ENCODE measurements around the gene SMYD2.

Gene SMYD2

GRCh38 chr1:214328770-214329469 lies 48.0 kb downstream of the SMYD2 start:
- no peak overlapping the region for H3K4me3 ChIP-seq (ENCODE audit: low read depth, low read length)
- TF ChIP-seq CTCF (IDR thresholded peaks at IDR 0.05; ENCODE audit: low read depth, low read length) = peak; percentile 91
- in situ Hi-C loops (cut with HindIII; ENCODE audit: low sequenced_read_pairs) = no loop called here
- peak; percentile 80 for DNase-seq (ENCODE audit: low read depth, low spot score)

DNA sequence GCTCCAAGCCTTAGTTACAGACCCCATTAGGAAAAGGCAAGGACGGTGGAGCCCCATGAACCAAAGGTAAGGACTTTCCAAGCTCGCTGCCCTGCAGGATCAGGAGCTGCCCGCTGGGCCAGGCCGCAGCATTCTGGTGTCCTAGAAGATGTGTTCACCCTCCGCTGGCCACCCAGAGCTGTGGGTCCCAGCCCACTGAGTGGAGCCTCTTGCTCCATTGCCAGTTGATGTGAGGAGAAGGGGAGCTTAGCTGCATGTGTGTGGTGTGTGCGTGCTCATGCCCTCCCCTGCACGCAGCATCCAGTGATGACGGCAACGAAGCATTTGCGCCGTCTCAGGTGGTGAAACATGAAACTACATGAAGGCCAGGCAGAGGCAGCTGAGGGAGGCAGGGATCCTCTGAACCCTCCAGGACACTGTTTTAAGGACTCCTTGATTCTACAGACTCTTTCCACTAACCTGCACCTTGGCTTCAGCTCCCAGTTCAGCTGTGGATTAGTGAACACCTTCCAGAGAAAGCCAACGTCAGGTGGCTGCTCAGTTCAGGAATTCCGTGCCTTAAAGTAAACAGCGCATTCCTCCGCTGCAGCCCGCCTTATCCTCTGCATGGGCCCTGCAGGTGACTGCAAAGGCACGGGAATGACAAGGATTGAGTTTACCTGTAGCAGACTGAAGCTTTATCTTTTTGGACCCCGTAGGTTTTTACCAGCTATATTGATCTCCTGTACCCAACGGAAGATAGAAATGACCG lies 48.7 kb downstream of the SMYD2 start:
- no peak for DNase-seq (ENCODE audit: low read depth, low spot score)
- in situ Hi-C loops (cut with HindIII; ENCODE audit: low sequenced_read_pairs) = no loop called here
- TF ChIP-seq CTCF (IDR thresholded peaks at IDR 0.05; ENCODE audit: low read depth, low read length) = no peak
- no peak overlapping the region for H3K4me3 ChIP-seq (ENCODE audit: low read depth, low read length)

DNA sequence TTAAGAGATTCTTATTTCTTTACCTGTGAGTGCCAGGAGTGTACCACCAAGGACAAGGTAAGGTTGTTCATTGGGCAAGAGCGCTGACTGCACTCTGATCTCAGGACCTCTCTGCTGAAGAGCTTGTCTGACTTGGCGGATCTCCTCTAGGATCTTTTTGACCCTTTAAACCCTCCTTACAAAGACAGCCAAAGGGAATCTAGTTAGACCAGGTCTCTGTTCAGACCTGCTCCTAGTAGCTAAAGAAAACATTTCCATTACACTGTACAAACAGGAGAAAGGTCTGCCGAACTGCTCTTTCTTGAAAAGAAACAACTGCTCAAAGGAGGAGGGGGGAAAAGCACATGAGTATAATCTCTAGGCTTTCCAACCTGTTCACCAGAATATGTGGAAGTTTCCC lies 49.3 kb downstream of the SMYD2 start:
- in situ Hi-C loops (cut with HindIII; ENCODE audit: low sequenced_read_pairs) = no loop called here
- no peak for DNase-seq (ENCODE audit: low read depth, low spot score)
- no peak for TF ChIP-seq CTCF (IDR thresholded peaks at IDR 0.05; ENCODE audit: low read depth, low read length)
- H3K4me3 ChIP-seq (ENCODE audit: low read depth, low read length) = no peak overlapping the region

DNA sequence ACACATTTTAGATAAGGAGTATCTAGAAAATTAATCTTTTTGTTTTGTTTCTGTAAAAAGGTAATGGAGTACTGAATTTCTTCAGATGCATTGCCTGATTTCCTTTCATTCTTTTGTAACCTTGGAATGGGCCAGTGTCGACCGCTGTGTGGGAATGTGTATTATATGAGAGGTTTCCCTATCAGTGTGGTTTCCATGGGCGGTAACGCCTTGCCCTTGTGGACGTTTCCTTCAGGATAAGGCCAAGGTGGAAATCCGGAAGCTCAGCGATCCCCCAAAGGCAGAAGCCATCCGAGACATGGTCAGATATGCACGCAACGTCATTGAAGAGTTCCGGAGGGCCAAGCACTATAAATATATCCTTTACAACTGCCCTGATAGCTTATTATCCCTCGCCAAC lies 49.8 kb downstream of the SMYD2 start:
- DNase-seq (ENCODE audit: low read depth, low spot score) = no peak
- no peak overlapping the region for H3K4me3 ChIP-seq (ENCODE audit: low read depth, low read length)
- in situ Hi-C loops (cut with HindIII; ENCODE audit: low sequenced_read_pairs) = no loop called here
- no peak for TF ChIP-seq CTCF (IDR thresholded peaks at IDR 0.05; ENCODE audit: low read depth, low read length)

DNA sequence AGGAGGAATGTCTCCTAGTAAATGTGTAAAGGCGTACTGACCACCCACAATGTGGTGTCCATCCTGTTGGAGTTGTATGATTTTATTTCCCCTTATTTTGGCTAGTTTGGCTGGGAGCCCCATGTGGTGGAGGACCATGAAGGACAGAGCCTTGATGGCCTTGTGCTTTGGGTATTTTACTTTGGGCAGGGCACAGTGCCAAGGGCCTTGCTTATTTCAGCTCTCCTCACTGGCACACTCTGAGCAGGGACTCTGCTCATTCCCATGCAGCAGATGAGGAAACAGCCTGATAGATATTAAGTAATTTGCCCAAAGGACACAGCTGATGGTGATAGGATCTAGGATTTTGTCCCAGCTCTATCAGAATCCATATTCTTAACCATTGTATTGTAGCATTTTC lies 50.2 kb downstream of the SMYD2 start:
- in situ Hi-C loops (cut with HindIII; ENCODE audit: low sequenced_read_pairs) = no loop called here
- DNase-seq (ENCODE audit: low read depth, low spot score) = no peak
- no peak overlapping the region for H3K4me3 ChIP-seq (ENCODE audit: low read depth, low read length)
- TF ChIP-seq CTCF (IDR thresholded peaks at IDR 0.05; ENCODE audit: low read depth, low read length) = no peak

DNA sequence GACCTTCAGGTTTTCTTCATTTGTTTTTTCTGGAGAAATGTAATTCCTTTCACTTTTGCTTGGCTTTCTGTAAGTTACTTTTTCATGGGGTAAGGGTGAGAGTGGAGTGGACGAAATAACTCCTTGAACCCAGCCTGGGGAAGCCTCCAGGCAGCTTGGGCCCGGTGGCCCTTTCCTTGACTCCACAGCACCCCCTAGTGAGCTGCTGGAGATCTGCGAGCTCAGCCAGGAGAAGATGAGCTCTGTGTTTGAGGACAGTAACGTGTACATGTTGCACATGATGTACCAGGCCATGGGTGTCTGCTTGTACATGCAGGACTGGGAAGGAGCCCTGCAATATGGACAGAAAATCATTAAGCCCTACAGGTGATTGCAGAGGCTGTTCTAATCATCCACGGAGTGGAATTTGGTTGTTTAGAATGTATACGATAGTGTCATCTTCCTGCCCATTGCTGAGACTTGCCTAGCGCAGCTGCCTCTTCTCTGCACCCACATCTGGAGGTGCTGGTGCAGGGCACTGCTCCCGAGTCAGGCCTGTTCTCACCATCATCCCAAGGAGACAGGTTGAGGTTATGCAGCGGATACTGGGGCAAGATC lies 51.0 kb downstream of the SMYD2 start:
- DNase-seq (ENCODE audit: low read depth, low spot score) = peak; percentile 36
- TF ChIP-seq CTCF (IDR thresholded peaks at IDR 0.05; ENCODE audit: low read depth, low read length) = peak; percentile 92
- no peak overlapping the region for H3K4me3 ChIP-seq (ENCODE audit: low read depth, low read length)
- in situ Hi-C loops (cut with HindIII; ENCODE audit: low sequenced_read_pairs) = no loop called here

Measured in astrocyte of the spinal cord (primary cell).